ENCODE results near the gene SOX15.

SOX15 gene

GRCh38 chr17:7579834-7580603, 9.9 kb downstream of the SOX15 start:
- TF ChIP-seq POLR2AphosphoS5 (IDR thresholded peaks at IDR 0.05; ENCODE audit: low read depth, low read length) = no peak
- TF ChIP-seq FOXP2 (optimal IDR thresholded peaks at IDR 0.05; ENCODE audit: borderline replicate concordance, extremely low read depth, extremely low read length, insufficient read depth) = no peak
- no peak for TF ChIP-seq TAF1 (IDR thresholded peaks at IDR 0.05; ENCODE audit: borderline replicate concordance, insufficient read depth, low read length)
- TF ChIP-seq SIN3A (IDR thresholded peaks at IDR 0.05; ENCODE audit: borderline replicate concordance, insufficient read depth, low read length) = no peak
- TF ChIP-seq, protein P1, sequence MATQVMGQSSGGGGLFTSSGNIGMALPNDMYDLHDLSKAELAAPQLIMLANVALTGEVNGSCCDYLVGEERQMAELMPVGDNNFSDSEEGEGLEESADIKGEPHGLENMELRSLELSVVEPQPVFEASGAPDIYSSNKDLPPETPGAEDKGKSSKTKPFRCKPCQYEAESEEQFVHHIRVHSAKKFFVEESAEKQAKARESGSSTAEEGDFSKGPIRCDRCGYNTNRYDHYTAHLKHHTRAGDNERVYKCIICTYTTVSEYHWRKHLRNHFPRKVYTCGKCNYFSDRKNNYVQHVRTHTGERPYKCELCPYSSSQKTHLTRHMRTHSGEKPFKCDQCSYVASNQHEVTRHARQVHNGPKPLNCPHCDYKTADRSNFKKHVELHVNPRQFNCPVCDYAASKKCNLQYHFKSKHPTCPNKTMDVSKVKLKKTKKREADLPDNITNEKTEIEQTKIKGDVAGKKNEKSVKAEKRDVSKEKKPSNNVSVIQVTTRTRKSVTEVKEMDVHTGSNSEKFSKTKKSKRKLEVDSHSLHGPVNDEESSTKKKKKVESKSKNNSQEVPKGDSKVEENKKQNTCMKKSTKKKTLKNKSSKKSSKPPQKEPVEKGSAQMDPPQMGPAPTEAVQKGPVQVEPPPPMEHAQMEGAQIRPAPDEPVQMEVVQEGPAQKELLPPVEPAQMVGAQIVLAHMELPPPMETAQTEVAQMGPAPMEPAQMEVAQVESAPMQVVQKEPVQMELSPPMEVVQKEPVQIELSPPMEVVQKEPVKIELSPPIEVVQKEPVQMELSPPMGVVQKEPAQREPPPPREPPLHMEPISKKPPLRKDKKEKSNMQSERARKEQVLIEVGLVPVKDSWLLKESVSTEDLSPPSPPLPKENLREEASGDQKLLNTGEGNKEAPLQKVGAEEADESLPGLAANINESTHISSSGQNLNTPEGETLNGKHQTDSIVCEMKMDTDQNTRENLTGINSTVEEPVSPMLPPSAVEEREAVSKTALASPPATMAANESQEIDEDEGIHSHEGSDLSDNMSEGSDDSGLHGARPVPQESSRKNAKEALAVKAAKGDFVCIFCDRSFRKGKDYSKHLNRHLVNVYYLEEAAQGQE (IDR thresholded peaks at IDR 0.05; ENCODE audit: insufficient read depth in 1 of 2, low read depth in 2 of 2, low read length in 2 of 2) = no peak

DNA sequence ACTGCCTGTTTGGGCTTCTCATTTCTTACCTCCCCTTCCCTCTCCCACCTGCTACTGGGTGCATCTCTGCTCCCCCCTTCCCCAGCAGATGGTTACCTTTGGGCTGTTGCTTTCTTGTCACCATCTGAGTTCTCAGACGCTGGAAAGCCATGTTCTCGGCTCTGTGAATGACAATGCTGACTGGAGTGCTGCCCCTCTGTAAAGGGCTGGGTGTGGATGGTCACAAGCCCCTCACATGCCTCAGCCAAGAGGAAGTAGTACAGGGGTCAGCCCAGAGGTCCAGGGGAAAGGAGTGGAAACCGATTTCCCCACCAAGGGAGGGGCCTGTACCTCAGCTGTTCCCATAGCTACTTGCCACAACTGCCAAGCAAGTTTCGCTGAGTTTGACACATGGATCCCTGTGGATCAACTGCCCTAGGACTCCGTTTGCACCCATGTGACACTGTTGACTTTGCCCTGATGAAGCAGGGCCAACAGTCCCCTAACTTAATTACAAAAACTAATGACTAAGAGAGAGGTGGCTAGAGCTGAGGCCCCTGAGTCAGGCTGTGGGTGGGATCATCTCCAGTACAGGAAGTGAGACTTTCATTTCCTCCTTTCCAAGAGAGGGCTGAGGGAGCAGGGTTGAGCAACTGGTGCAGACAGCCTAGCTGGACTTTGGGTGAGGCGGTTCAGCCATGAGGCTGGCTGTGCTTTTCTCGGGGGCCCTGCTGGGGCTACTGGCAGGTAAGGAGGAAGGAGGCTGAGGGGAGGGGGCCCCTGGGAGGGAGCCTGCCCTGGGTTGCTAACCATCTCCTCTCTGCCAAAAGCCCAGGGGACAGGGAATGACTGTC, 10.7 kb downstream of the SOX15 start, which contains the start of gene CD68:
Gene CD68, plus strand, starts transcription at position 638 of the 833 bp plus-strand sequence. Its CDS starts 40 bp downstream, at position 678.
- TF ChIP-seq, protein P1 (IDR thresholded peaks at IDR 0.05; ENCODE audit: insufficient read depth in 1 of 2, low read depth in 2 of 2, low read length in 2 of 2) = peak in 1 of 2 experiments; percentile 40; a peak in 2 of 4 replicates
- TF ChIP-seq POLR2AphosphoS5 (IDR thresholded peaks at IDR 0.05; ENCODE audit: low read depth, low read length) = peak; percentile 100
- peak; percentile 100 for TF ChIP-seq SIN3A (IDR thresholded peaks at IDR 0.05; ENCODE audit: borderline replicate concordance, insufficient read depth, low read length)
- peak; percentile 92 for TF ChIP-seq FOXP2 (optimal IDR thresholded peaks at IDR 0.05; ENCODE audit: borderline replicate concordance, extremely low read depth, extremely low read length, insufficient read depth)
- TF ChIP-seq TAF1 (IDR thresholded peaks at IDR 0.05; ENCODE audit: borderline replicate concordance, insufficient read depth, low read length) = peak; percentile 30; the same call in 1 of the 2 replicates

DNA sequence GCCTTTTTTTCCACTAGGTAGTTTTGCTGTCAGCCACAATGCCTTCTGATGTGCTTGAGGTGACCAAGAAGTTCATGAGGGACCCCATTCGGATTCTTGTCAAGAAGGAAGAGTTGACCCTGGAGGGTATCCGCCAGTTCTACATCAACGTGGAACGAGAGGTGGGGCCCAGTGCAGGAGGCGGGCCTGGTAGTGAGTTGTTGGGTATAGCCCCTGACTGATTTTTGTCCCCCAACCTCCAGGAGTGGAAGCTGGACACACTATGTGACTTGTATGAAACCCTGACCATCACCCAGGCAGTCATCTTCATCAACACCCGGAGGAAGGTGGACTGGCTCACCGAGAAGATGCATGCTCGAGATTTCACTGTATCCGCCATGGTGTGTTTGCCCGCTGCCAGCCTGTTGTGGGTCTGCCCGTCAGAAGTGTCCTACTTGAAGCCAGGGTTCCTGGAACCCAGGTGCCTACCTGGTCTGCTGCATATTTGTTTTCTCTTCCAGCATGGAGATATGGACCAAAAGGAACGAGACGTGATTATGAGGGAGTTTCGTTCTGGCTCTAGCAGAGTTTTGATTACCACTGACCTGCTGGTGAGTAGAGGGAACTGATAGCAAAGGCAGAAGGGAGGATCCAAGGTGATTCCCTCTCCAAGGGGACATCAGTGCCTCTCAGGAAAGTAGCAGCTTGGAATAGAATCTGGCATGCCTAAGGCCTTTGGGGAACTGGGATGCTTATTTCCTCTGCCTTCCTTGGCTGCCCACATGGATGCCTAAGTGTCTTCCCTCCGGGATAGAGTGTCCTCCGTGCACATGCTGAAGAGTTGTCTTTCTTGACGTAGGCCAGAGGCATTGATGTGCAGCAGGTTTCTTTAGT, 12.3 kb downstream of the SOX15 start:
- TF ChIP-seq FOXP2 (optimal IDR thresholded peaks at IDR 0.05; ENCODE audit: borderline replicate concordance, extremely low read depth, extremely low read length, insufficient read depth) = no peak
- peak; percentile 11; the same call in 1 of the 2 replicates for TF ChIP-seq POLR2AphosphoS5 (IDR thresholded peaks at IDR 0.05; ENCODE audit: low read depth, low read length)

- TF ChIP-seq POLR2AphosphoS5 (IDR thresholded peaks at IDR 0.05; ENCODE audit: low read depth, low read length) (peak; percentile 67), SIN3A (IDR thresholded peaks at IDR 0.05; ENCODE audit: borderline replicate concordance, insufficient read depth, low read length) (no peak), FOXP2 (optimal IDR thresholded peaks at IDR 0.05; ENCODE audit: borderline replicate concordance, extremely low read depth, extremely low read length, insufficient read depth) (no peak), TAF1 (IDR thresholded peaks at IDR 0.05; ENCODE audit: borderline replicate concordance, insufficient read depth, low read length) (no peak)
- TF ChIP-seq, protein P1 (IDR thresholded peaks at IDR 0.05; ENCODE audit: insufficient read depth in 1 of 2, low read depth in 2 of 2, low read length in 2 of 2) = no peak
These were observed 13.4 kb downstream of the SOX15 start for GRCh38 chr17:7576432-7576937.

Measured in PFSK-1 (cell line).